A549 (cell line): ENCODE data around the gene HPN. TPM values are rescaled to one million over a fixed set of nuclear protein-coding genes. Genes with fewer than 3 reads are reported as not detected.

Source experiments
- ATAC-seq, 2 experiments: fragments of 200-7000 bp in 1 of 2; fragments of >200 bp in 1 of 2; cut with Nextera tagmentation in 1 of 2; cut with Tn5 transposase in 1 of 2; 3 replicates each; pipeline versions ENCODE4 v1.8.0 to v1.9.1; 2018 to 2020; ENCODE audit warnings: mild to moderate bottlenecking in 1 of 2, moderate library complexity in 1 of 2
- CTCF ChIA-PET: fragments of 300-600 bp; sonication (Branson Sonifier 250); formaldehyde crosslinking; extraction: SDS; loops from one replicate; lab custom pipeline; 2021; ENCODE audit warnings: antibody characterized with exemption, inconsistent platforms; lab: Yijun Ruan, JAX
- POLR2A ChIA-PET: fragments of 350-600 bp; formaldehyde crosslinking; extraction: SDS; loops from one replicate; lab custom pipeline; 2021; ENCODE audit warnings: antibody characterized with exemption, inconsistent platforms; lab: Yijun Ruan, JAX
- DNase-seq, 2 experiments: peaks; one replicate each; pipeline versions ENCODE4 v3.0.0 to v3.0.0-alpha.2; 2011 to 2016; ENCODE audit warnings: low read depth in 1 of 2, low spot score in 1 of 2
- FAIRE-seq: peaks from 2 replicates; lab custom pipeline; 2011; peaks lifted over from hg19 to GRCh38; lab: Jason Lieb, UNC
- H3K27ac ChIP-seq, 2 experiments: fragments of >200 bp; sonication (Bioruptor Twin); formaldehyde crosslinking; 3 replicates each; pipeline ENCODE4 v1.5.1; 2016 to 2017
- H3K4me1 ChIP-seq: fragments of >200 bp; sonication (Bioruptor Twin); formaldehyde crosslinking; 3 replicates; pipeline ENCODE4 v1.6.1; 2016
- H3K4me2 ChIP-seq: fragments of >200 bp; sonication (Bioruptor Twin); formaldehyde crosslinking; 3 replicates; pipeline ENCODE4 v1.6.1; 2016
- H3K4me3 ChIP-seq: fragments of >200 bp; sonication (Bioruptor Twin); formaldehyde crosslinking; 3 replicates; pipeline ENCODE4 v1.5.1; 2016
- H3K9me3 ChIP-seq: fragments of >200 bp; sonication (Bioruptor Twin); formaldehyde crosslinking; 3 replicates; pipeline ENCODE4 v1.6.1; 2016
- ATOH8 ChIP-seq: fragments of 250-450 bp; sonication (Bioruptor Pico); IDR thresholded peaks from 2 replicates; pipeline ENCODE4 v1.5.0; 2020; ENCODE audit warnings: low read depth, mild to moderate bottlenecking, moderate library complexity
- BCL3 ChIP-seq: fragments of >200 bp; sonication (Bioruptor Twin); formaldehyde crosslinking; IDR thresholded peaks from 3 replicates; pipeline ENCODE4 v1.6.1; 2016
- CEBPB ChIP-seq, 2 experiments: fragments of >200 bp in 1 of 2; sonication (Bioruptor Twin) in 1 of 2; formaldehyde crosslinking in 1 of 2; IDR thresholded peaks; 2 replicates each; pipeline ENCODE4 v1.6.1; 2012 to 2016
- CHD4 ChIP-seq: fragments of 200-600 bp; sonication (generic); IDR thresholded peaks from 2 replicates; pipeline ENCODE4 v1.6.1; 2016; ENCODE audit warnings: antibody characterized with exemption, mild to moderate bottlenecking, borderline replicate concordance
- CTCF ChIP-seq: fragments of >200 bp; sonication (Bioruptor Twin); formaldehyde crosslinking; IDR thresholded peaks from 3 replicates; pipeline ENCODE4 v1.5.1; 2016
- ESRRA ChIP-seq: fragments of 150-350 bp; IDR thresholded peaks from 2 replicates; pipeline ENCODE4 v1.6.1; 2014; ENCODE audit warnings: mild to moderate bottlenecking, low read length, borderline replicate concordance
- FOSB ChIP-seq: fragments of 250-450 bp; sonication (Bioruptor Pico); IDR thresholded peaks from 2 replicates; pipeline ENCODE4 v1.5.0; 2020; ENCODE audit warnings: mild to moderate bottlenecking, moderate library complexity
- FOSL2 ChIP-seq, 2 experiments: fragments of 450-650 bp in 1 of 2; fragments of >200 bp in 1 of 2; sonication (Bioruptor Twin) in 1 of 2; formaldehyde crosslinking; IDR thresholded peaks; 2 replicates each; pipeline versions ENCODE4 v1.5.0 to v1.6.1; 2016 to 2020; ENCODE audit warnings: mild to moderate bottlenecking in 1 of 2, moderate library complexity in 1 of 2
- HMGXB4 ChIP-seq: fragments of 250-450 bp; sonication (Bioruptor Pico); IDR thresholded peaks from 2 replicates; pipeline ENCODE4 v1.5.0; 2021; ENCODE audit warnings: mild to moderate bottlenecking, moderate library complexity, borderline replicate concordance
- HOXB13 ChIP-seq: fragments of 250-450 bp; sonication (Bioruptor Pico); IDR thresholded peaks from 2 replicates; pipeline ENCODE4 v1.5.0; 2020; ENCODE audit warnings: low read depth, mild to moderate bottlenecking, moderate library complexity
- HOXB5 ChIP-seq: fragments of 250-450 bp; sonication (Bioruptor Pico); IDR thresholded peaks from 2 replicates; pipeline ENCODE4 v1.5.0; 2020; ENCODE audit warnings: mild to moderate bottlenecking, moderate library complexity
- JUNB ChIP-seq: fragments of >200 bp; sonication (Bioruptor Twin); formaldehyde crosslinking; IDR thresholded peaks from 2 replicates; pipeline ENCODE4 v1.6.1; 2016
- MAX ChIP-seq: IDR thresholded peaks from 2 replicates; pipeline ENCODE4 v1.6.1; 2012
- PBX3 ChIP-seq: IDR thresholded peaks from 2 replicates; pipeline ENCODE4 v1.6.1; 2012
- POLR2A ChIP-seq: IDR thresholded peaks from 2 replicates; pipeline ENCODE4 v1.6.1; 2012; ENCODE audit warnings: mild to moderate bottlenecking, low read length
- POLR2AphosphoS2 ChIP-seq: conservative IDR thresholded peaks from 2 replicates; pipeline ENCODE4 v1.6.1; 2012; ENCODE audit warnings: low read length, improper control_type of control experiment, inconsistent platforms
- RCOR1 ChIP-seq: fragments of 150-350 bp; IDR thresholded peaks from 2 replicates; pipeline ENCODE4 v1.6.1; 2014; ENCODE audit warnings: antibody characterized with exemption, low read length, low read depth
- RFX5 ChIP-seq: fragments of 450-650 bp; IDR thresholded peaks from 2 replicates; pipeline ENCODE4 v1.7.1; 2014; ENCODE audit warnings: antibody characterized with exemption, mild to moderate bottlenecking, moderate library complexity
- TP53 ChIP-seq: fragments of 250-450 bp; sonication (Bioruptor Pico); IDR thresholded peaks from 2 replicates; pipeline ENCODE4 v1.5.0; 2021; ENCODE audit warnings: mild to moderate bottlenecking, moderate library complexity
- WGBS: methylation state at CpG from one replicate; pipeline ENCODE4 v1.1.6; 2017; ENCODE audit errors: missing lambda C conversion rate; 5-methylcytosine and 5-hydroxymethylcytosine counted together
- polyA plus RNA-seq, 4 experiments: library from polyadenylated mRNA; depleted of rRNA in 3 of 4; stranded (reverse); fragments of >200 nt; fragmentation: RNase III in 1 of 4; extraction: RNeasy Plus Mini Kit Qiagen cat#74134 plus additional on column Dnase treatment in 1 of 4; gene quantifications; 2 replicates in 3 of 4; 3 replicates in 1 of 4; pipeline ENCODE4 v1.2.3, GENCODE V29; 2011 to 2017

Gene HPN
- polyA plus RNA-seq, 2 of the 4 experiments (the other 2 are of a cell fraction): 0.06 to 0.08 TPM

- CTCF ChIA-PET: interaction anchor here (0.6 to 9.9 kb wide), 14 partner anchors 10 to 273 kb away, joined by 3 to 102 read pairs (median 6); partner anchors contain the start of gene LGI4
- no peaks in the 10 kb centered on the region for H3K4me1 ChIP-seq
- no peak overlapping the region for H3K27ac ChIP-seq
- no peak for TF ChIP-seq HMGXB4
- TF ChIP-seq BCL3: no peak
- no peak for TF ChIP-seq TP53 (CRISPR knock-in tag)
- no peak for TF ChIP-seq ATOH8 (CRISPR knock-in tag)
- TF ChIP-seq CHD4: no peak
- TF ChIP-seq HOXB13 (CRISPR knock-in tag): no peak
- TF ChIP-seq FOSB (CRISPR knock-in tag): no peak
- no peak for TF ChIP-seq PBX3
- TF ChIP-seq, all 56 proteins: peak for 0
- POLR2A ChIA-PET: no interaction called here
- ATAC-seq (no peak), DNase-seq (no peak), FAIRE-seq (no peak)
- Histone ChIP-seq H3K4me3 (no peak overlapping the region), H3K4me2 (no peak overlapping the region), H3K9me3 (peaks cover 5% of the 10 kb centered on the region; the same call in 1 of the 3 replicates)
- 59% methylated on average over 16 of the region's 16 CpGs for WGBS
These were observed 39.2 kb downstream of the HPN start for GRCh38 chr19:35080613-35081170.

- Histone ChIP-seq H3K9me3 (peaks cover 5% of the 10 kb centered on the region; the same call in 1 of the 3 replicates), H3K4me2 (no peak overlapping the region), H3K27ac (no peak overlapping the region), H3K4me1 (no peaks in the 10 kb centered on the region), H3K4me3 (no peak overlapping the region)
- ATAC-seq (no peak), DNase-seq (no peak), FAIRE-seq (no peak)
- POLR2A ChIA-PET: no interaction called here
- CTCF ChIA-PET: interaction anchor here (0.6 to 9.9 kb wide), 11 partner anchors 9 to 108 kb away, joined by 3 to 102 read pairs (median 12); partner anchors contain the start of gene LGI4
- 71% methylated on average over 6 of the region's 6 CpGs for WGBS
- no peak for TF ChIP-seq MAX
- TF ChIP-seq CTCF: no peak
- no peak for TF ChIP-seq POLR2A
- no peak for TF ChIP-seq RFX5
- TF ChIP-seq HOXB5 (CRISPR knock-in tag): no peak
- TF ChIP-seq JUNB: no peak
- TF ChIP-seq RCOR1: no peak
- TF ChIP-seq POLR2AphosphoS2: no peak
- no peak for TF ChIP-seq FOSL2 (IDR thresholded peaks at IDR 0.05)
- no peak for TF ChIP-seq FOSL2 (CRISPR knock-in tag; IDR thresholded peaks at IDR 0.05)
- no peak for TF ChIP-seq ESRRA
- TF ChIP-seq CEBPB (IDR thresholded peaks at IDR 0.05): no peak
These were observed 39.7 kb downstream of the HPN start for GRCh38 chr19:35081201-35081600.
